Renal cortex interstitium (tissue), 11 donors: ENCODE data around the gene EIF2D. TPM values are rescaled to one million over a fixed set of nuclear protein-coding genes. Genes with fewer than 3 reads are reported as not detected.

Source experiments
- DNase-seq, 11 donors: peaks; one replicate each; pipeline ENCODE4 v3.0.0-alpha.2; 2013; ENCODE audit warnings: low read depth in 9 of 11, low spot score in 4 of 11; ENCODE audit errors: extremely low read depth in 1 of 11
- polyA plus RNA-seq, 3 donors: library from polyadenylated mRNA; unstranded; fragments of 120-200 nt; gene quantifications; one replicate each; pipeline ENCODE4 v1.2.1, GENCODE V29; 2013; ENCODE audit not compliant: insufficient read length in 3 of 3

The EIF2D gene
- polyA plus RNA-seq, 3 donors, result 77.8 to 93.1 (median 86.7) TPM

DNA sequence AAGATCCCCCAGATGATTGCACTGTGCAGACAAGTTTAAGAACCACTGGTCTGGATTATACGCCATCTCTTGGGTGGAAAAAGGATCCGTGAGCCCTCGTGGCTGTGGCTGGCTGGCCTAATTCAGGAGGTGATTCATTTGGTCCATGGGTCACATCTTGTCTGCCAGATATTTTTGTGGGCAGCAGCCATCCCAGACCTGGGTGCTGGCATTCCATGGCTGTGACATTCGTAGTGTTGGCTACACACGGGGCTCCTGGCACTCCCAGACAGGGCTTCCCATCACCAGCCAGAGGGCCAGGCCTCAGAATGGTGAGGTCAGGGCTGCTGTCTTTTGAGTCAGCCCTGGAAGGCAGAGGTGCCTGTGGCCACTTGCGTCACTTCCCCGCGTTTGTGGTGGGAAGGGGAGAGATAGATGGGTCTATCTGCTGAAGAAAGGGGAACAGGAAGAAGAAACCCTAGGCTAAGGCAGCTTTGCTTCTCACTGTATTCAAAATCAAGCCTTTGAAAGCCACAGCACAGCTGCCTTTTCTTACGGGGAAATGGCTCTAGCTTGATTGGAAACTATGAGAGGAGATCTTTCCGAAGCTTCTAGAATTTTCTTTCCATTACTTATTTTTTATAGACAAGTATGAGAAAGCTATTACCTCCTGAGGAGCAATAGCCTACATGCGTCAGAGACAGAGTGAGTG lies 32.4 kb downstream of the EIF2D start:
- no peak for DNase-seq

DNA sequence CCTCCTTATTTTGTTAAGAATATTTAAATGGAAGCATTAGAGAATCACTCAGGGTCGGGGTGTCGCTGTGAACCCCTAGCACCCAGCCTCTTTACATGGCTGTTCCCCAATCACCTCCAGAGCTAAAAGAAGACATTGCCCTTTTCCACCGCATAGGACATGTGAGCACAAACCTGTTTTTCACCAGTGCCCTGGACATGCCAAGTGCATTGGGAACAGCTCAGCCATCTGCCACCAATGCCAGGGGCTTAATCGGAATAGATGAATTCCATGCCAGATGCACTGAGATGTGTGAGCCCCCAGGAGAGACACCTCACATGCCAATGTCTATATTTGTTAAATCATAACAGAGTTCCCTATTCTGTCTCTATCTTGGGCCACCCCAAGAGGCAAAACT lies 33.3 kb downstream of the EIF2D start:
- no peak for DNase-seq

DNA sequence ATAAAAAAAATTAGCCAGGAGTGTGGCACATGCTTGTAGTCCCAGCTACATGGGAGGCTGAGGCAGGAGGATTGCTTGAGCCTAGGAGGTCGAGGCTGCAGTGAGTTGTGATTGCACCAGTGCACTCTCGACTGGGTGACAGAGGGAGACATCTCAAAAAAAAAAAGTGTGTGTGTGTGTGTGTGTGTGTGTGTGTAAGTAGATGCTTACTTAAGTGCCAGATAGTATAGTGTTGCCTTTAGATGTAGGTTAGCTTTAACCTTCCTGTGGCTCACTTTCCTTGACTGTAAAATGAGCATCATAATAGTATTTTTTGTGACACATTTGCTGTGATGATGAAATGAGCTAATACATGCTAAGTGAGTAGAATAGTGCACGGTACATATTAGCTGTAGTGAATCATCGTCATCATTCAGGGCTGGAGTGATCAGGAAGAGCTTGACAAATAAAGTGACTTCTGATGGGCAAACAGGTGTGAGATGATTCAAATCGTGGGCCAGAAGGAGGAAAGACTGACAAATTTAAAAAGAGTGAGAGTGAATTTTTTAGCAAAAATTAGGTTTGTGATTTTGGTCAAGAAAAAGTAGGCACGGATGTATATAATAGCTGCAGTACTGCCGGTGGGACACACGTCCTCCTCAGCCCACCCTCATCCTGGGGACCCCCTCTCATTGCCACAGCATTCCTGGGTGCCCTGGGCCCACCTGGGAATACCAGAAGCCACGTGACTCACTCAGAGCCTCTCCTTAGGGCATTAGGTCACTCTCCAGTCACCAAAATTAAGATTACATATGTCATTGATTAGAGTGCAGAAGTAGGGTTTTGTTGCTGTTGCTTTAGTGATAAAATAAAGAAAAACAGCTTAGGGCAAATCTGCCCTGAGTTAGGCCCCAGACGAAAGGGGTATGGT lies 33.9 kb downstream of the EIF2D start:
- DNase-seq, result no peak

DNA sequence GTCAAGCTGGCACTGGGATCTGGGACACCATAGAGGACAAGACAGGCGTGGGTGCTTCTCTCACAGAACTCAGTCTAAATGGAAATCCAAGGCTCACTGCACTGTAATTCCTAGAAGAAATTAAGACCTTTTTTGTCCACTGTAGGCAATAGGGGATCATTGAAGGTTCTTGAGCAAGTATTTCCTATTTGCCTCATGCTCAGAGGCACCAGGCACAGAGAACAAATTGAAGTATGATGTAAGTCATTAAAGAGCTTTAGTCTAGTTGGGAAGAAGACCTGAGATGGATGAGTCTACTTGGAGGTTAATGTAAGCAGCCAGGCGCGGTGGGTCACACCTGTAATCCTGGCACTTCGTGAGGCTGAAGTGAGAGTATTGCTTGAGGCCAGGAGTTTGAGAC lies 34.6 kb downstream of the EIF2D start:
- DNase-seq, result no peak

DNA sequence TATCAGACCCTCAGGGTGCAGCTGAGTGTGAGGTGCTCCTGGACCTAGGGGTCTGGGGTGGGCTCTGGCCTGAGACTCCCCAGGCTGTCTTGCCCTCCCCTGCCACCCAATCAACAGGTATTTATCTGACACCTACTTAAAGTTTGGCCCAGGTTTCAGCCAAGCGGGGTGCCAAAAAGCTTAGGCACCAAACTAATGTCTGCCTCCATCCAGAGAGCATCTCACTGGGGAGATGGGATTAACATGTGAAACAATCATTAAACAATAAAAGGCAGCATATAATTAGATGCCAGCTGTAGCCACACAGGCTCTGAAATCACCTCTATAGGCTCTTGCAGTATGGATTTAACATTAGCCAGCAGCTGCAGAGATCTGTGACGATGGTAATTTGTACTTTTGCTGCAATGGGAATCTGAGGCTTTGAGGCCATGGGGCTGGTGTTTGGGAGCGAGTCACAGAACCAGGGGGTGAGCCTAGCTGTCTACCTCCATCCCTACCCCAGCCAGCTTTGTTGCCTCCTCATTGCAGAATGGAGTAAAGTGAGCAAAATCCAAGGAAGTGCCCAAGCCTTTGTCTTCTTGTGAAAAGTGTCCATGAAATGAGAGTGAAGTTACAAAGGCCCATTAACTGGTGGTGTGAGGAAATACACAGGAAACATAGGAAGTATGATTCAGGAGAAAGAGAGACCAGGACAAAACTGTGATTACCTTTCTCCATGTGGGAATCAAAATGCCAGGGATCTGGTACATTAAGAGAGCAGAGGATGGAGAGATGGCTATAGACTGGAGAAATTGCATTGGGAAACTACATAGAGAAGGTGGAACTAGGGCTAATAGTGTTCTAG lies 36.1 kb downstream of the EIF2D start:
- DNase-seq, result no peak

DNA sequence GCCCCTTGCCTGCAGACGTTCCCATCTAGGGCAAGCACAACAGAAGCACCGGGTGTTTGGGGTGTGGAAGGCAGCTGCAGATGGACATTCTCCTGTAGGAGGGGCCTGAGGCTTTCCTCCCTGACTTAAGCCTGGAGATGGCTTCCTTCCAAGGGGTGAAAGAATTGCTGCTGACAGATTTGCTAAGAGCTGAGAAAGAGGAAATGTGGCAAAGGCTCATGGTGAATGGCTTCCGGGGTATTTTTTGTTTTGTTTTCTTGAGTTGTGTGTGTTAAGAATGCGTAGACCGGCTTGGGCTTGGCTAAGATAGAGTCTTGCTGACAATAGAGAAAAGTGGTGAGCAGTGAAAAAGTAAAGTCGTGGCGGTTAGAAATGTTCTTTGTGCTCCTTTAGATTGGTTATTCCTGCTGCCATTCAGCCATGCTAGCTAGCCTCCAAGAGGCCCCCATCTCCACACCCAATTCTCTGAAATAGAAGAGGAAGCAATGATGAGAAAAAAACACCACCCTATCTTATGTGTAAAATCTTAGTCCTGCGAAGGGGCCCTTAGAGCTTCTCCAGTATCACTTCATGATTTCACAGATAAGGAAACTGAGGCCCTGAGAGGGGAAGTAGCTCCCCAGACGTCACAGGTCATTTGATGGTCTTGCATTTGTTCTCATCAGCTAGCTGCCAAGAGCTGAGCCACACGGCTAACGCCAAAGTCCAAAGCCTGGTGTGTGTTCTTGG lies 36.9 kb downstream of the EIF2D start:
- peak in 4 of 11 donors; percentile 42 to 62 (median 56) for DNase-seq

DNA sequence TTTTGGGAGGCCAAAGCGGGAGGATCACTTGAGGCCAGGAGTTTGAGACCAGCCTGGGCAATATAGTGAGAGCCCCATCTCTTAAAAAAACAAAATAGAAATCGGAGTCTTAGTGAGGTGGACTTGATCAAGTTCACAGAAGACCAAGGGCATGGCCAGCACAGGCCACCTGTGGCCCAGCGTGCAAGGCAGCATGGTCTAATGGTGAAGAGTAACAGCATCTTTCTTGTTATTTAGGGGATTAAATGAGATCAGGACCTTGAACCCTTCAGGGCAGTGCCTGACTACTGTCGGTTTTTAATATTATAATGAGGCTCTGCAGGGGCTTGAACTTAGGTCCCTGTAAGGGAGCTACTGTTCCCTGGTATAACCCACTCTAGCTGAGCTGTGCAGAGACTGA lies 38.5 kb downstream of the EIF2D start:
- no peak for DNase-seq

DNA sequence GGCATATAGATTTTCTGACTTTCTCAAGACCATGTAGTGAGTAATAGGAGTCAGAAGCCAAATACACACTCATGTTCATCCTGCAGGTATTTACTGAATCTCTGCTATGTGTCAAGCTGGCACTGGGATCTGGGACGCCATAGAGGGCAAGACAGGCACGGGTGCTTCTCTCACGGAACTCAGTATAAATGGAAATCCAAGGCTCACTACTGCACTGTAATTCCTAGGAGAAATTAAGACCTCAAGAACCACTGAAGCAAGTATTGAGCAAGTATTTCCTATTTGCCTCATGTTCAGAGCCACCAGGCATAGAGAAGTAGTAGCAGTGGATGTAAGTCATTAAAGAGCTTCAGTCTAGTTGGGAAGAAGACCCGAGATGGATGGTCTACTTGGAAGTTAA lies 38.9 kb downstream of the EIF2D start:
- DNase-seq, result no peak

DNA sequence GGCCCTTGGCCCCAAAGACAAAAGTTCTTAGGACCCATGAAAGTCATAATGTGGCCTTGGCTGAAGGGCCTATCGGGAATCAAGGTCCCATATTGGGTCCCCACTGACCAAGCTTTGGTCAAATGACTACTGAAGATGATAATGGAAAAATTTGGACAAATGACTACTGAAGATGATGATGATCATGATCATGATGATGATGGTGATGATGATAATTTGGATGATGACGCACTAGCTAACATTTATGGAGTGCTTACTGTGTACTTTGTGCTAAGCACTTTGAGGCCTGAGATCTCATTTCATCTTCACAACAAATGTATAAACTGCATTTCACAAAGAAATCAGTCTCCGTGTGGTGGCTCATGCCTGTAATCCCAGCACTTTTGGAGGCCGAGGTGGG lies 39.4 kb downstream of the EIF2D start:
- DNase-seq, result no peak

DNA sequence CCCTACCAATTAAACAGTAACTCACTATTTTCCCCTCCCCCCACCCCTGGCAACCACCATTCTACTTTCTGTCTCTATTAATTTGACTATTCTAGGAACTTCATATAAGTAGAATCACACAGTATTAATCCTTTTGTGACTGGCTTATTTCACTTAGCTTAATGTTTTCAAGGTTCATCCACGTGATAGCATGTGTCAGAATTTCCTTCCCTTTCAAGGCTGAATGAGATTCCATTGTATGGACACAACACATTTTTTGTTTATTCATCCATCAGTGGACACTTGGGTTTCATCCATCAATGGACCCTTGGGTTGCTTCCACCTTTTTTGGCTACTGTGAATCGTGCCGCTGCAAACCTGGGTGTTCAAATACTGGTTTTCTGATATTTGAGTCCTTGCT lies 41.7 kb downstream of the EIF2D start:
- no peak for DNase-seq

DNA sequence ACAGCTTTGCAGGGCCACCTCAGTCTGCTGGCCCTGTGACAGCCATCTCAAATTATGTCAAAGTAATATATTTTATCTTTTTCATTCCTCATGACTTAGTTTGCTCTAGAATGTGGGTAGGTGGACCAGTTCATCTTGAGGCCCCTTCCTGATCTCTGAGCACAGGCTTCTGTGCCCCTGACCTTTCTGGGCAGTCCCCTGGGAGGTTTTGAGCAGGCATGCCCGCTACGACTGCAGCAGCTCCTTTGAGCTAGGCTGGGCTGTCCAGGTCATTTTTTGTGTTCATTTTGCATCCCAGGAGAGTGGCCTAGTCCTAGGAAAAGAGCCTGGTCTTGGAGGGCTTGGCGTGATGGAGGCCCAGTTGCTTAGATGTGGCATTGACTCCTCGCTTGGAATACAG lies 42.7 kb downstream of the EIF2D start:
- DNase-seq, result no peak

DNA sequence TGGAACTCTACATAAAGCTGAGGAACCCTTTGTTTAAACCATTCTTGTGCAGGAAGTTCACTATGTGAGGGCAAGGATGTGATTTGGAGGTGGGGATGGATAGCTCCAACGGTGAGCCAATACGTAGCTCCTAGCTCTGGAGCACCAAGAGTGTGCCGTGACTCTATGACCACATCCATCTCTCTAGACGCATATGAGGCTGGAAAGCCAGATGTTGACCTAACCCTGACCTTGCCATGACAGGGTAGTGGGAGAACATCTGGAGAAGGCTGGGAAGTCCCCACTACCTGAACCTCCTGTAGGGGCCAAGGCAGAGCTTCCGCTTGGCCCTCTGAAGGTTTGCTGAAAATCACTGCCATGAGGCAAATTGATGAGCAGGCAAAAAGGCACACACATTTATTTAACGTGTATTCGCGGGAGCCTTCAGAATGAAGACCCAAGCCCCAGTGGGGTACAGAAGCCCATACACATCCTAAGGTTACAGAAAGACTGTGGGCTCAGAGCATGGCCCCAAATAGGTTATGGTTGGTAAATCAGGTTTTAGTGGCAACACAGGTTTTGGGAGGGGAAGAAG lies 43.4 kb downstream of the EIF2D start:
- DNase-seq, result no peak

DNA sequence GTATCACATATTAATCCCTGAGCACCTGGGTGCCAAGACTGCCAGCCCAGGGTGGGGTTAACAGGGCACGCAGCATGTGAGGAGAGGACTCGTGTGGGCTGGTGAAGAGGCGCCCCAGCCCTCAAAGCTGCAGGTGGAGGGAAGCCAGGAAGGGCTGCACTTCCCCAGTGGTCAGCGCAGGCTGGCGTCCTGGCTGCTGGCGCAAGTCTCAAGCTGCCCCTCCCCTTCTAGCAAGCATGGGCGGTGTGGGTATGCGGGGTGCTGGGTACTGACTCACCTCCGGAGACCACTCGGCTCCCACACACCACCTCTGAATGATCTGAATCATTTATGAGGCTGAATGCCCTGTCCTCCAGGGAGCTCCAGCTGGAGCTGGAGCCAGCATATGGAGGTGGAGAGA lies 44.0 kb downstream of the EIF2D start:
- no peak for DNase-seq

DNA sequence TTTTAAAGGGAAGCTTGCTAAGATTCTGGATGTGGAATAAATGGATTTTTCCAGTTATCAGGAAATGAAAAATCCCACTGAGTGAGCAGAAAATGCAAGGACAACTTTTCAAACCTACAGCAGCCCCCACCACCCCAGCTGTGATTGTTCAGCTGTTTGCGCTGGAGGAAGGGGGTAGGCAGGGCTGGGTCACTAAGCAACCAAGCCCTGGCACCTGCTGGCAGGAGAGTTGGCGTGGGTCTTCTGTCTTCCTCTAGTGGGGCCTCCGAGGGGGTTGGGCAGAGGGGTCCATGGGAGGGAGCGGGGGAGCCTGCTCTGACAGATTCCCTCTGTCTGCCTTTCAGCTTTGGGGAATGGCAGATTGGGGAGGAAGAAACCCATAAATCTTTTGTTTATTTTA lies 45.3 kb downstream of the EIF2D start:
- DNase-seq, result no peak

DNA sequence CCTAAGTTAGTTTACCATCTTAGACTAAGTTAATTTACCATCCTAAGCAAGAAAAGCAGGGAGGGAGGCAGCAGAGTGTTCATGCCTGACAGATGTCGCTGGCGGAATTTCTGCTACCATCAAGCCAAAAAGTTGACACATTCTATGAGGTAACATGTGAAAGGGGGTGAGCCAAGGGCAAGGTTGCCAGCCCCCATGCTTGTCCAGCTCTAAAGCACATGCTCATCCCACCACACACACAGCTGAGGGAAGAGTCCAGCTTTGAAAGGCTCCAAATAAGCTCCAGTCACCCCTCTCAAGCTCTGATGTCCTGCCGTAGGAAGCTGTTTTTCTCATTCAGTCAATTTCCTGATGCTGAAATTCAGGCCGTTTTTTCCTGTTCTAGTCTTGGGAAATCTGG lies 46.3 kb downstream of the EIF2D start:
- no peak for DNase-seq

DNA sequence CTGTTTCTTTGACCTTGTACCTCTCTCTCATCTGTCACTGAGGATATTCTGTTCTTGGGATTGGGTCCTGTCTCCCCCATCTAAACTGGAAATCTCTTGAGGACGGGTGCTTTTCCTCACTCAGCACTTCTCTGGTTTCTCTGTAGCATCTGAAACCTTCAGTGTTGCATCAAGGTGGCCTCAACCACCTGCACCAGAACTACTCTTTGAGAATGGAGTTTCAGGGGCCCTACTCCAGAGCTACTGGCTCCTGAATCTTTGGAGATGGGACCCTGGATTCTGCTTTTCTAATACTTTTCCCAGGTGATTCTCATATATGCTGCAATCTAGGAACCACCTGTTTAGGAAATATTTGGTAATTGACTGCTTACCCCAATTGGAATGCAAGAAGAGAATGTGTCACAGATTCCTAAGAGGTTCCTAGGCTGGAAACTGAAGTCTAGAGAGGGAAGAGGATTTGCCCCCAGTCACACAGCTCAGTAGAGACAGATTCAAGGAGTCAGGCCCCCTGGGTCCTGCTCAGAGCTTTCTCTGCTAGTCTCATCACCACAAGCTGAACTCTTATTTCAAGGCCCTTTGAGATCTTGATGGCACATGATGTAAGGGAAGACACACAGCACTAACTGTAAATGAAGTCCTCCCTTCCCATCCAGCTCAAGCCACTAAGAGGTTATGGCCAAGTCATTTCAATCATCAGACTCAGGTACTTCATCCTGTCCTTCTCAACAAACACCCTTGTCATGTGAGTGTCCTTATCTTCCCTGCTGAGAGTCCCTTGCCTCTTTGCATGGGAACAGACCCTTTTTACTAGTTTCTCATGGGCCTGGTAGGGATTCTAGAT lies 48.7 kb downstream of the EIF2D start:
- DNase-seq, result no peak

DNA sequence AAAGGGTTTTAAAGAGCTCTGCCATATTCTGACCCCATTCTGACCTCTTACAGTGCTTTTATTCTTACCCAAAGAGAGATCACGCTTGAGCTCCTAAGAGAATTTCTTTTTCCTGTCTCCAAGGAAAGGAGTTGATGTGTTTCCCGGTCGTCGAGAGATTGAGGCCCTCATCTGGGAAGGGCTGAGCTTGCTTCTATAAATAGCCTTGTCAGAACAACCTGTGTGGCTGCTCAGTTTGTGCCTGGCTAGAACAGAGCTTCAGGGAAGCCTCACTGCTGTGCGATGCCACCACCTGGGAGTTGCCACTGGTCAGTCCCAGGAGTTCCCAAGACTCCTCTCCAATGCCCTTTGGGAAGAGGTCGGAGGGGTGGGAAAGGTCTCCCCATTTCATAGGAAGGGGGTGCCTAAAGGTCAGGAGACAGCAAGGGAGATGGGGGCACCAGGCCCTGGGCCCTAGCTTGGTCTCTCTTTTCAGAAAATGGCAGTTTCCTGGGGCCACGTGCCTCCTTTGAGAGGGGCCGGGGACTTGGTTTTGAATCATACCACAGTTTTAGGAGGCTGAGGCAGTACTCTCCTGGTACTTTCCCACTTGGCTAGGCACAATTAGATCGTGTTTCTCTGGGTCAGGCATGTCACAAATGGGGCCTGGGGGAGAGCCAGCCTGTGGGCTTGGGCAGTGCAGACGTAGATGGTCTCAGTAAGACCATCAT lies 52.1 kb downstream of the EIF2D start:
- peak in 2 of 11 donors; percentile 33 to 34 for DNase-seq
